Keratinocyte (primary cell): ENCODE data around the gene CDH6.

Experiments
- CTCF ChIP-seq, 3 experiments: IDR thresholded peaks in 1 of 3; conservative IDR thresholded peaks in 1 of 3; optimal IDR thresholded peaks in 1 of 3; 2 replicates in 2 of 3; 3 replicates in 1 of 3; pipeline versions ENCODE3 to v1.5.1; 2011; ENCODE audit warnings: low read length in 3 of 3, mild to moderate bottlenecking in 3 of 3, moderate library complexity in 2 of 3, control low read depth in 1 of 3, inconsistent platforms in 1 of 3; ENCODE audit not compliant: insufficient read depth in 2 of 3; ENCODE audit errors: extremely low read depth in 1 of 3
- EZH2 ChIP-seq: IDR thresholded peaks from one replicate; pipeline ENCODE4 v1.6.1; 2012; ENCODE audit warnings: inconsistent platforms, mild to moderate bottlenecking, low read length, moderate library complexity

GRCh38 chr5:31204958-31205357 is 11.5 kb downstream of the CDH6 start:
- no peak for TF ChIP-seq CTCF (optimal IDR thresholded peaks at IDR 0.05 in 1 of 3, IDR thresholded peaks at IDR 0.05 in 1 of 3, conservative IDR thresholded peaks at IDR 0.05 in 1 of 3; ENCODE audit: extremely low read depth in 1 of 3, insufficient read depth in 2 of 3, low read length in 3 of 3)
- no peak for TF ChIP-seq EZH2
